ENCODE measurements around the gene RTL3.
"Not testable (repeated sequence)": the region's sequence is repeated elsewhere in the genome, so short reads cannot be mapped to it uniquely, and the experiment has no call there.

Gene RTL3, protein sequence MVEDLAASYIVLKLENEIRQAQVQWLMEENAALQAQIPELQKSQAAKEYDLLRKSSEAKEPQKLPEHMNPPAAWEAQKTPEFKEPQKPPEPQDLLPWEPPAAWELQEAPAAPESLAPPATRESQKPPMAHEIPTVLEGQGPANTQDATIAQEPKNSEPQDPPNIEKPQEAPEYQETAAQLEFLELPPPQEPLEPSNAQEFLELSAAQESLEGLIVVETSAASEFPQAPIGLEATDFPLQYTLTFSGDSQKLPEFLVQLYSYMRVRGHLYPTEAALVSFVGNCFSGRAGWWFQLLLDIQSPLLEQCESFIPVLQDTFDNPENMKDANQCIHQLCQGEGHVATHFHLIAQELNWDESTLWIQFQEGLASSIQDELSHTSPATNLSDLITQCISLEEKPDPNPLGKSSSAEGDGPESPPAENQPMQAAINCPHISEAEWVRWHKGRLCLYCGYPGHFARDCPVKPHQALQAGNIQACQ
- 0 reads per million in 2 donors for total RNA-seq

DNA sequence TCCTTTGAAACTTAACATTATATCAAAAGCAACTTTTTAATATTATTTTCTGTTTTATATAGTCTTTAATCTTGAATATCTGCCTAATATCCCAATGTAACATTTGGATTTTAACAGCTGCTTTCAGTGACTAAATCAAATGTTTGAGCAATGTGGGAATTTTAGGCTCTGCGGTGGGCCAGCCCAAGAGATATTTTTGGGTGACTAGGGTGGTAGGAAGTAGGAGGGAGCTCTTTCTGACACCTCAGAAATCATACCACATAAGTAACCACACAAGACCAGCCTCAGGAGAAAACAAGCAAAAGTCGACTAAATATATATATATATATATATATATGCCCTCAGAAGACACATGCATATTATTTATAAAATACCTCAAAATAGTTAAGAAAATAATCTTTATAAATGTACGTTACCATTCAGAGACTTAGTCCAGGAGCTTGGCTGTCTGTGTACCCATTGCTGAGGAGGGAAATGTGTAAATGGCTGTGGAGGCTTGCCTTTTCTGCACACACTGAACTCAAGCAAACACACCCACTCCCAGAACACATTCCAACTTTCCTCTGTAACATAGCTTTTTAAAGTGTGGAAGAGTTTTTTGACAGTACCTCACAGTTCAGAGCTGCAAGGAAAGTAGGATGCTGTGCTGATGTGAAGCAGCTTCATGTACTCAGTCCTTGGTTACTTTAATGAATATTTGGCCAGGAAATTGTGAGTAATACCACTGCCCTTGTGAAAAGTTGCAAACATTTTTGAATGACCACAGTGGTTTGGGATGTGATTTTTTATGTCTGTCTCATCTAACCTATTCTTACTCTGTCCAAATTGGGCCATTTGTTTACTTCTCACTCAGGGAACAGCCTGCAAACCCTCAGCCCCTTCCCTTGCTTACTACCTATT, at the start of gene RTL3:
Gene RTL3 (minus strand): TSS at position 484 of the 900 bp plus-strand sequence. CDS start 908 bp downstream, outside the sequence.
- peak in 2 of 5 experiments; percentile 3 to 36 for DNase-seq

- DNase-seq, result no peak
Measured at GRCh38 chrX:78708816-78709215, 49.7 kb upstream of the RTL3 start.

- no peak for DNase-seq
Measured at GRCh38 chrX:78708262-78708661, 49.1 kb upstream of the RTL3 start.

- no peak for DNase-seq
Measured at GRCh38 chrX:78706071-78706470, 46.9 kb upstream of the RTL3 start.

DNA sequence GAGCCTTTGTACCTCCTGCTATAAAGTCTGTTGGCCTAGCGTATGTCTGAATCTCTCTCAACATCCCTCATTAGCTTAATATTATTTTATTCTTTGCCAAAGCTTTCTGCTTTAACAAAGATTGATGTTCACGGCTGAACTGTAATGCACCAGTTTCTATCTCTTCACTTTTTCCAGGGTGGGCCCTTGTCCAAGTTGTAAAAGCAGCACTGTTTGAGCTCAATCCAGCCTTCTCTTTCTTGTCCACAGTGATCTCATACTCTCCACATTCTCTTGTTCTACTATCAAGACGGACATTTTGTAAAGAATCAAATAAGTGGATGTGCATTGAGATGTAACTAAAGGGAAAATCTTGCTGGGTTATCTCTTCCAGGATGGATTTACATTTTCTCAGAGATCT, 34.4 kb upstream of the RTL3 start:
- no peak for DNase-seq

DNA sequence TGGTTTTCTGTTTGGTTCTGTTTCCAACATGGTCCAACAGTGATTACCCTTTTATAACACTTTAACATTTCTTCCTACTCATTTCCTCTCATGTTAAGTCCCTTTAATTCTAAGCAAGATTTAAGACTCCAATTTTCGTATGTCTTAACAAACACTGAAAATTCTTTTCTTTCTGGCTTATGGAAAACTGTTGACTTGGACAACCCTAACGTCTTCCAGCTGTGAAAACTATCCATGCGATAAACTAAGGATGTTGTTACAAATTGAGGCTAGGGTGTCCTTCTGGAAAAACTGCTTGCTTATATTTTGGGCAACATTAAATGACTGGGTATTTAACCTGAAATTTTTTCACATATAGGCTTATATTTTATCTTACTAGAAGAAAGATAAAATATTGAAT, 33.9 kb upstream of the RTL3 start:
- no peak for DNase-seq

- DNase-seq, result no peak
Measured at GRCh38 chrX:78687586-78687985, 28.5 kb upstream of the RTL3 start.

DNA sequence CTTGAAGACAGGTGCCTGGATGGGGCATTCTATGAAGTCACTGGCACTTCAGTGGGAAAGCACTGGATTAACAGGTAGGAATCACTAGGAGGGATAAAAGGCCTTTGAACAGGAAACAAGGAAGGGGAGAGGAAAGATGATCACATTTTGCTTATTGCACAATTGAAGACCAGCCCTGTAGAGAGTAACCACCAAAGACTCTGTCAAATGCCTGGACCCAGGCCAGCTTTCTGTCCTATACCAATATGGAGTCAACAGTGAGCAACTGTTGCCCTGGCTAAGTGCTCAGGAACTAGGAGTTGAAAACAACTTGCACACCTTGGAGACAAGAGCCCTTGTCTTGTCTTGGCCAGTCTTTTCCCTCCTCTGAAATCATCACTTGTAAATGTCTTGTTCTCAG, 14.1 kb upstream of the RTL3 start:
- DNase-seq, result no peak

DNA sequence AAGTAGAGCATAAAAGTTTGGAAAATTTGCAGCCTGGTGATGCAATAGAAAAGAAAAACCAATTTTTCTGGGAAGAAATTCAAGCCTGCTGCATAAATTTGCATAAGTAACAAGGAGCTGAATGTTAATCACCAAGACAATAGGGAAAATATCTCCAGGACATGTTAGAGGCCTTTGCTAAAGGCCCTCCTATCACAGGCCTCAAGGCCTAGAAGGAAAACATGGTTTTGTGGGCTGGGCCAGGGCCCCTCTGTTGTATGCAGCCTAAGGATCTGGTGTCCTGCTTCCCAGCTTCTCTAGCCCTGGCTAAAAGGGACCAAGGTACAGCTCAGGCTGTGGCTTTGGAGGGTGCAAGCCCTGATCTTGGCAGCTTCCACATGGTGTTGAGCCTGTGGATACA, 6.2 kb upstream of the RTL3 start:
- DNase-seq, result no peak

- DNase-seq, result no peak
Measured at GRCh38 chrX:78661836-78662235, 2.7 kb upstream of the RTL3 start.

DNA sequence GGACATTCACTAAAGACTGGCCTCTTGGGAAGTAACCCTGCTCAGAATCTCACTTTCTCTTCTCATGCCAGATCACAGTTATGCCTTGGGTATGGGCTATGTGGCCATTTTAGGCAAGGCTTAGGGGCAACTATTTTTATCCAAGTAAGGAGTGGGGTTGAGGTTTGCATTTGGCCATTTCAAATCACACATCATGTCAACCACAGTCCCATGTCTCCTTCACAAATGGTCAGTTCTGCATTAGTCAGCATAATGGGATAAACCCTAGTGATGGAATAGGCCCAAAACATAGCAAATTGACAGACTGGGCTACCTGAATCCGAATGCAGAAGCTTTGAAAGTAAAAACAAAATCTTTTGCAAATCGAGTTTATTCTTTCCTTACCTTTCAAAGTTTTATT, 827 bp upstream of the RTL3 start:
- no peak for DNase-seq

GRCh38 chrX:78658414-78658813, 714 bp downstream of the RTL3 start:
- no peak for DNase-seq

- DNase-seq, result no peak
Measured at GRCh38 chrX:78655642-78656041, 3.5 kb downstream of the RTL3 start.

DNA sequence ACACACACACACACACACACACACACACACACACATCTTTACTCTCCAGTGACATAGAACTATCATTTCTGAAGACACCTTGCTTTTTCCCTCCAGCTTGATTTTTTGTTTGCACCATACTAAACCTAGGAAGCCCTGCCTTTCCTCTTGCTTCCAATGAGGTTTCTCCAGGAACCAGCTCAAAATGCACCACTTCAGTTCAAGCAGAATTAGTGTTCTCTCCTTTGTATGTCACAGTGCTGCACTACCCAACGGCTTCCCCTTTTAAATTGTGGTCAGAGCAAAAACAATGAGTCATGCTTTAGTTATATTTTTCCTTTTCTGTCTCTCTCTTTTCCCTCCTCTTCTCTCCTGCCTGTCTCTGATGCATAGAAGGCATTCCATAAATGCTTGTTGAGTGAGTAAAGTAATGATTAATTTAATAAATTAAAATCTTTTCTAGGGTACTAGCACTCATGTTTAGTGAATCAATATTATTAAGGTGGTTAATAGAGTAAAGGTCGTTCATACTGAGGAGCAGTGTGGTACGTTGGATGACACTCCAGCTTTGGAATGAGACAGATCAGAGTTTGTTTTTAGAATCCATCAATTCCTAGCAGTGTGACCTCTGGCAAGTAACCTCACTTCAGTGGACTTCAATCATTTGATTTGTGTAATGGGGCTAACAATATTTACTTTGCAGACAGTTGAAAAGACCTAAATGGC, 5.9 kb downstream of the RTL3 start:
- DNase-seq, result peak in 1 of 5 experiments; percentile 75

- peak in 2 of 5 experiments; percentile 7 to 87 for DNase-seq
Measured at GRCh38 chrX:78650906-78651437, 8.2 kb downstream of the RTL3 start.

GRCh38 chrX:78643874-78644273, 15.3 kb downstream of the RTL3 start:
- DNase-seq, result peak in 1 of 5 experiments; percentile 8

DNA sequence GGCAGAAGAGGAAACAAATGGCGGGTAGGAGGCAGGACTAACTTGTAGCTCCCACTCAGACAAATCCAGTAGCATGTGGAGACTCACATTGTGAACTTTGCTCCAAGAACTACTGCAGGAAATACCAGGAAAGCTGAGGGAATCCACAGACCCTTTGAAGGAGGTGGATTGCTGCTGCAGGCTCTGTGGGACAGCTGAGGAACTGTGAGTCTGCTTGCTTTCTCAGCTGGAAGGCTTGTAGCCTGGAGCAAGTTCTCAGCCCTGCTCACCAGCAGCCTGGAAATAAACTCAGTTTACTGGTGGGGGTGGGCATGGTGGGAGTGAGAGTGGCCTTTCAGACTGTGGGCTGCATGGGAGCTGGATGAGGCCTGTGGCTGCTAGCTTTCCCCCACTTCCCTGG, 16.0 kb downstream of the RTL3 start:
- DNase-seq, result no peak

DNA sequence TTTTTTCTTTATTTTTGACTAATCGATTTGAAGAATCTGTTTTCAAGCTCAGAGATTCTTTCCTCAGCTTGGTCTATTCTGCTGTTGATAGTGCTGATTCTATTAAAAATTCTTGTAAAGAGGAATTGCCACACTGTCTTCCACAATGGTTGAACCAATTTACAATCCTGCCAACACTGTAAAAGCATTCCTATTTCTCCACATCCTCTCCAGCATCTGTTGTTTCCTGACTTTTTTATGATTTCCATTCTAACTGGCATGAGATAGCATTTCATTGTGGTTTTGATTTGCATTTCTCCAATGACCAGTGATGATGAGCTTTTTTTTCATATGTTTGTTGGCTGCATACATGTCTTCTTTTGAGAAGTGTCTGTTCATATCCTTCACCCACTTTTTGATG, 23.0 kb downstream of the RTL3 start:
- DNase-seq, result not testable (repeated sequence)

DNA sequence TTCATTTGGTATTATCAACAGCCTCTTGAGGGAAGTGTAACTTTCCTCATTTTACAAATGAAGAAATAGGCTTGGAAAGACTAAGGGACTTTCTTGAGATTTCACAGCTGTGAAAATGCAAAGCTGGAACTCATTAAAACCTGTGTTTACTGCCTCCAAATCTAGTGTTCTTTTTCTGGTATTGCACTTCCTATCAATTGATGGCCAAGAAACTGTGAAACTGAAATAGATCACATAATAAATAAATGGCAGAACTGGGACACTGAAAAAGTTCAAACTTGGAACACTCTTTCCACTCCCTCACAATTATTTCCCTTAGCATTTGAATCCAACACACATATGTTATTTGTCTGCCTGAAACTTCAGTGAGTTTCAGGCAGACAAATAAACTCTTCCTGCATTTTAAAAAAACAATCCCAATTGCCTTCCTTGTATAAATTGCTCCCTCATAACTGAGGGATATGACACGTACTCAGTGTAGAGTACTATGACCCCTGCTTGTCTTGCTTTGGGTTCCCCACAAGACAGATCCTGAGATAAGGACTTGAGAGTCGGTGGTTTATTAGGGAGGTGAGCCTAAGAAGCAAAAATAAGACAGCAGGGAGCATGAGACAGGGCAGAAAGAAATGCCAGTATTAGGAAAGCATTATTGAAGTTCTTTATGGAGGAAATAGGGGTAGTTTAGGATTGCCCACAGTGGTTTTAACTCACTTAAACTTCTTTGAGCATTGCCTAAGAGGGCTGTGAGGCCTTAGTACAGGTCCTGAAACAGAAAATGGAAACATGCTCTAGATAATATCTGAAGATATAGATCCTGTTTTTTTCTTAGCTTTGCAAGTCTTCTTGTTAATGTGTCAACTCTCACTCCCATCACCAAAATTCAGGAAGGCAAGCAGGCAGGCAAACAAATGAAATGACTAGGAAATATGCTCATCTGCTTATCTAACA, 33.9 kb downstream of the RTL3 start:
- peak in 1 of 5 experiments; percentile 70 for DNase-seq

GRCh38 chrX:78624426-78624825, 34.7 kb downstream of the RTL3 start:
- no peak for DNase-seq

DNA sequence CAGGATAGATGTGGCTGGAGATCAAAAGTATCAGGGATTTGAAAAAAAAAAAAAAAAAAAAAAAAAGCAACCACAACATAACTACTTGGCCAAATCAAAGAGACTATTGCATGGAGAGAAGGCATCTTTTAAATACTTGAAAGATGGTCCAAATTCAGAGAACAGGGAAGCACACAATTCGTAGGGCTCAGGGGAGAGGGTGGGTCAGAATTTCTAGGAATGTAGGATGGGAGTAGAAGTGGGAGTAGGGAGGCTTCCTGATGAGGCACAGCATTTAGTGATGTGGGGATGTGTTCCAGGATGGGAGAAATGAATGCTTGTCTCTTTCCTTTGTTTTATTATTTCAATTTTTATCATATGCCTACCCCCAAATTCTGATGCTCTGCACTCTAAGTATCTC, 36.3 kb downstream of the RTL3 start:
- no peak for DNase-seq

Data from T-helper 2 cell (primary cell).